Activated naive CD4-positive, alpha-beta T cell treated with anti-CD3 and anti-CD28 coated beads, Interleukin-2, amount 50 U/mL, for 24 hours (primary cell): Measurements from ENCODE around the gene TST.

ENCODE experiments used
- H3K27ac Mint-ChIP-seq: one replicate; pipeline ENCODE4 v1.8.0; 2021; ENCODE audit warnings: mild to moderate bottlenecking, mixed read lengths
- H3K27me3 Mint-ChIP-seq: one replicate; pipeline ENCODE4 v1.8.0; 2021; ENCODE audit warnings: mixed read lengths
- H3K36me3 Mint-ChIP-seq: one replicate; pipeline ENCODE4 v1.8.0; 2021; ENCODE audit warnings: mixed read lengths
- H3K4me1 Mint-ChIP-seq: one replicate; pipeline ENCODE4 v1.8.0; 2021; ENCODE audit warnings: mixed read lengths
- H3K4me3 Mint-ChIP-seq: one replicate; pipeline ENCODE4 v1.8.0; 2021; ENCODE audit warnings: mild to moderate bottlenecking, mixed read lengths
- H3K9me3 Mint-ChIP-seq: one replicate; pipeline ENCODE4 v1.8.0; 2021; ENCODE audit warnings: mixed read lengths

TST gene

GRCh38 chr22:37014835-37015586 is 4.2 kb downstream of the TST start:
- no peaks in the 10 kb centered on the region for H3K36me3 Mint-ChIP-seq
- peaks cover 2% of the 10 kb centered on the region for H3K27me3 Mint-ChIP-seq
- H3K4me1 Mint-ChIP-seq = no peaks in the 10 kb centered on the region
- no peak overlapping the region for H3K27ac Mint-ChIP-seq
- no peaks in the 10 kb centered on the region for H3K9me3 Mint-ChIP-seq
- no peak overlapping the region for H3K4me3 Mint-ChIP-seq

GRCh38 chr22:37014415-37014806 is 4.8 kb downstream of the TST start:
- Mint-ChIP-seq H3K27ac (no peak overlapping the region), H3K4me1 (no peaks in the 10 kb centered on the region), H3K27me3 (peaks cover 4% of the 10 kb centered on the region), H3K4me3 (no peak overlapping the region), H3K36me3 (no peaks in the 10 kb centered on the region), H3K9me3 (no peaks in the 10 kb centered on the region)

GRCh38 chr22:37012956-37013355 is 6.3 kb downstream of the TST start:
- no peak overlapping the region for H3K27ac Mint-ChIP-seq
- H3K9me3 Mint-ChIP-seq = no peaks in the 10 kb centered on the region
- H3K4me3 Mint-ChIP-seq = no peak overlapping the region
- no peaks in the 10 kb centered on the region for H3K36me3 Mint-ChIP-seq
- peaks cover 2% of the 10 kb centered on the region for H3K27me3 Mint-ChIP-seq
- H3K4me1 Mint-ChIP-seq = no peaks in the 10 kb centered on the region

- Mint-ChIP-seq H3K9me3 (no peaks in the 10 kb centered on the region), H3K27ac (no peak overlapping the region)
Measured at GRCh38 chr22:37012262-37012904, 6.9 kb downstream of the TST start.

GRCh38 chr22:37011472-37011871 is 7.8 kb downstream of the TST start:
- no peaks in the 10 kb centered on the region for H3K36me3 Mint-ChIP-seq
- no peaks in the 10 kb centered on the region for H3K4me1 Mint-ChIP-seq
- no peak overlapping the region for H3K27ac Mint-ChIP-seq
- H3K9me3 Mint-ChIP-seq = no peaks in the 10 kb centered on the region
- H3K27me3 Mint-ChIP-seq = peaks cover 4% of the 10 kb centered on the region
- H3K4me3 Mint-ChIP-seq = no peak overlapping the region

More at GRCh38 chr22:37012262-37012904, 6.9 kb downstream of the TST start:
- H3K36me3 Mint-ChIP-seq = no peaks in the 10 kb centered on the region
- H3K4me3 Mint-ChIP-seq = no peak overlapping the region
- peaks cover 2% of the 10 kb centered on the region for H3K27me3 Mint-ChIP-seq
- H3K4me1 Mint-ChIP-seq = no peaks in the 10 kb centered on the region

- Mint-ChIP-seq H3K4me1 (no peaks in the 10 kb centered on the region), H3K27ac (no peak overlapping the region), H3K36me3 (no peaks in the 10 kb centered on the region), H3K9me3 (no peaks in the 10 kb centered on the region), H3K4me3 (no peak overlapping the region), H3K27me3 (peaks cover 5% of the 10 kb centered on the region)
Measured at GRCh38 chr22:37010976-37011375, 8.3 kb downstream of the TST start.

- H3K9me3 Mint-ChIP-seq = no peaks in the 10 kb centered on the region
- H3K27me3 Mint-ChIP-seq = peaks cover 5% of the 10 kb centered on the region
- no peak overlapping the region for H3K27ac Mint-ChIP-seq
- no peaks in the 10 kb centered on the region for H3K4me1 Mint-ChIP-seq
- no peaks in the 10 kb centered on the region for H3K36me3 Mint-ChIP-seq
- no peak overlapping the region for H3K4me3 Mint-ChIP-seq
Measured at GRCh38 chr22:37010174-37010573, 9.1 kb downstream of the TST start.

- no peaks in the 10 kb centered on the region for H3K9me3 Mint-ChIP-seq
- no peak overlapping the region for H3K4me3 Mint-ChIP-seq
- no peak overlapping the region for H3K27ac Mint-ChIP-seq
- H3K36me3 Mint-ChIP-seq = no peaks in the 10 kb centered on the region
- H3K4me1 Mint-ChIP-seq = no peaks in the 10 kb centered on the region
- peaks cover 7% of the 10 kb centered on the region for H3K27me3 Mint-ChIP-seq
Measured at GRCh38 chr22:37009490-37009889, 9.8 kb downstream of the TST start.

GRCh38 chr22:37008365-37008764 is 10.9 kb downstream of the TST start:
- H3K27ac Mint-ChIP-seq = no peak overlapping the region
- H3K9me3 Mint-ChIP-seq = no peaks in the 10 kb centered on the region
- no peaks in the 10 kb centered on the region for H3K36me3 Mint-ChIP-seq
- H3K4me3 Mint-ChIP-seq = no peak overlapping the region
- H3K4me1 Mint-ChIP-seq = no peaks in the 10 kb centered on the region
- H3K27me3 Mint-ChIP-seq = peaks cover 7% of the 10 kb centered on the region

- H3K4me1 Mint-ChIP-seq = no peaks in the 10 kb centered on the region
- no peak overlapping the region for H3K4me3 Mint-ChIP-seq
- H3K9me3 Mint-ChIP-seq = no peaks in the 10 kb centered on the region
- H3K27me3 Mint-ChIP-seq = peaks cover 7% of the 10 kb centered on the region
- H3K27ac Mint-ChIP-seq = no peak overlapping the region
- no peaks in the 10 kb centered on the region for H3K36me3 Mint-ChIP-seq
Measured at GRCh38 chr22:37007651-37008050, 11.6 kb downstream of the TST start.

- no peaks in the 10 kb centered on the region for H3K9me3 Mint-ChIP-seq
- H3K4me3 Mint-ChIP-seq = no peak overlapping the region
- no peak overlapping the region for H3K27ac Mint-ChIP-seq
- H3K4me1 Mint-ChIP-seq = no peaks in the 10 kb centered on the region
- H3K27me3 Mint-ChIP-seq = peaks cover 5% of the 10 kb centered on the region
- H3K36me3 Mint-ChIP-seq = no peaks in the 10 kb centered on the region
Measured at GRCh38 chr22:37002633-37003032, 16.6 kb downstream of the TST start.

- no peaks in the 10 kb centered on the region for H3K9me3 Mint-ChIP-seq
- no peaks in the 10 kb centered on the region for H3K4me1 Mint-ChIP-seq
- H3K27me3 Mint-ChIP-seq = peaks cover 4% of the 10 kb centered on the region
- no peak overlapping the region for H3K27ac Mint-ChIP-seq
- H3K36me3 Mint-ChIP-seq = no peaks in the 10 kb centered on the region
- no peak overlapping the region for H3K4me3 Mint-ChIP-seq
Measured at GRCh38 chr22:37001826-37002225, 17.4 kb downstream of the TST start.

- H3K27me3 Mint-ChIP-seq = peaks cover 3% of the 10 kb centered on the region
- no peak overlapping the region for H3K27ac Mint-ChIP-seq
- no peaks in the 10 kb centered on the region for H3K4me1 Mint-ChIP-seq
- no peaks in the 10 kb centered on the region for H3K9me3 Mint-ChIP-seq
- H3K4me3 Mint-ChIP-seq = no peak overlapping the region
- no peaks in the 10 kb centered on the region for H3K36me3 Mint-ChIP-seq
Measured at GRCh38 chr22:37000676-37001534, 18.3 kb downstream of the TST start.

- H3K36me3 Mint-ChIP-seq = no peaks in the 10 kb centered on the region
- H3K4me1 Mint-ChIP-seq = no peaks in the 10 kb centered on the region
- peaks cover 3% of the 10 kb centered on the region for H3K27me3 Mint-ChIP-seq
- H3K4me3 Mint-ChIP-seq = no peak overlapping the region
- H3K9me3 Mint-ChIP-seq = no peaks in the 10 kb centered on the region
- H3K27ac Mint-ChIP-seq = no peak overlapping the region
Measured at GRCh38 chr22:36999463-36999862, 19.8 kb downstream of the TST start.

GRCh38 chr22:36998620-36999351 is 20.5 kb downstream of the TST start:
- no peak overlapping the region for H3K27ac Mint-ChIP-seq
- peaks cover 3% of the 10 kb centered on the region for H3K27me3 Mint-ChIP-seq

More at GRCh38 chr22:36998620-36999351, 20.5 kb downstream of the TST start:
- Mint-ChIP-seq H3K4me1 (no peaks in the 10 kb centered on the region), H3K4me3 (no peak overlapping the region), H3K9me3 (no peaks in the 10 kb centered on the region), H3K36me3 (no peaks in the 10 kb centered on the region)
